Loucy (cell line): ENCODE measurements around the gene TRIM63.

Experiments
- H2AFZ ChIP-seq: fragments of 200-600 bp; sonication (generic); 2 replicates; pipeline ENCODE4 v1.6.0; 2016; ENCODE audit warnings: antibody characterized with exemption, mild to moderate bottlenecking, low read length, moderate library complexity
- H3F3A ChIP-seq: fragments of 200-600 bp; 2 replicates; pipeline ENCODE4 v1.6.0; 2016; ENCODE audit warnings: antibody characterized with exemption, low read depth, mild to moderate bottlenecking
- H3K27me3 ChIP-seq: fragments of 200-600 bp; sonication (generic); 2 replicates; pipeline ENCODE4 v1.6.1; 2014; ENCODE audit warnings: low read length, mild to moderate bottlenecking; ENCODE audit not compliant: insufficient read depth, poor library complexity, severe bottlenecking
- H3K36me3 ChIP-seq: fragments of 200-600 bp; sonication (generic); 2 replicates; pipeline ENCODE4 v1.6.1; 2016; ENCODE audit warnings: low read length; ENCODE audit not compliant: insufficient read depth
- H3K4me1 ChIP-seq: fragments of 200-600 bp; sonication (generic); 2 replicates; pipeline ENCODE4 v1.5.1; 2014; ENCODE audit warnings: low read length, mild to moderate bottlenecking; ENCODE audit not compliant: insufficient read depth, poor library complexity, severe bottlenecking
- H3K4me2 ChIP-seq: fragments of 200-600 bp; sonication (generic); 2 replicates; pipeline ENCODE4 v1.6.0; 2014; ENCODE audit warnings: antibody characterized with exemption, low read length, low read depth, mild to moderate bottlenecking; ENCODE audit not compliant: poor library complexity, severe bottlenecking
- H3K4me3 ChIP-seq: fragments of 200-600 bp; sonication (generic); 2 replicates; pipeline ENCODE4 v1.5.1; 2014; ENCODE audit warnings: low read length, mild to moderate bottlenecking, mixed read lengths; ENCODE audit not compliant: poor library complexity, severe bottlenecking
- H3K79me2 ChIP-seq: fragments of 200-600 bp; sonication (generic); 2 replicates; pipeline ENCODE4 v1.6.1; 2014; ENCODE audit warnings: low read length; ENCODE audit not compliant: insufficient read depth
- H3K9ac ChIP-seq: fragments of 200-600 bp; sonication (generic); 2 replicates; pipeline ENCODE4 v1.6.0; 2014; ENCODE audit warnings: mild to moderate bottlenecking, low read depth, low read length, moderate library complexity; ENCODE audit not compliant: poor library complexity, severe bottlenecking
- H3K9me2 ChIP-seq: fragments of 200-600 bp; sonication (generic); replicated peaks from 2 replicates; pipeline ENCODE4 v1.6.1; 2016; ENCODE audit warnings: low read depth, low read length, mixed read lengths
- H3K9me3 ChIP-seq: fragments of 200-600 bp; sonication (generic); 2 replicates; pipeline ENCODE4 v1.6.1; 2014; ENCODE audit warnings: mild to moderate bottlenecking, antibody characterized with exemption, low read length, low read depth; ENCODE audit not compliant: insufficient read depth
- H4K20me1 ChIP-seq: fragments of 200-600 bp; sonication (generic); 2 replicates; pipeline ENCODE4 v1.6.0; 2014; ENCODE audit warnings: antibody characterized with exemption, low read length, mild to moderate bottlenecking; ENCODE audit not compliant: insufficient read depth, poor library complexity, severe bottlenecking
- CTCF ChIP-seq: fragments of 200-600 bp; sonication (generic); conservative IDR thresholded peaks from 2 replicates; pipeline ENCODE4 v1.5.1; 2014; ENCODE audit warnings: mild to moderate bottlenecking, antibody characterized with exemption, low read length
- EZH2phosphoT487 ChIP-seq: fragments of 200-600 bp; IDR thresholded peaks from 2 replicates; pipeline ENCODE4 v1.6.1; 2018; ENCODE audit warnings: antibody characterized with exemption, mild to moderate bottlenecking, moderate library complexity, borderline replicate concordance

The TRIM63 gene

GRCh38 chr1:26058052-26058595 lies 9.3 kb downstream of the TRIM63 start:
- no peaks in the 10 kb centered on the region for H3K79me2 ChIP-seq

GRCh38 chr1:26057189-26057588 lies 10.2 kb downstream of the TRIM63 start:
- no peaks in the 10 kb centered on the region for H3K9me2 ChIP-seq
- H3K36me3 ChIP-seq: no peaks in the 10 kb centered on the region
- no peaks in the 10 kb centered on the region for H3K79me2 ChIP-seq
- H3K9me3 ChIP-seq: no peaks in the 10 kb centered on the region
- H3K4me1 ChIP-seq: no peaks in the 10 kb centered on the region
- no peaks in the 10 kb centered on the region for H3K27me3 ChIP-seq
- H2AFZ ChIP-seq: no peak overlapping the region
- TF ChIP-seq CTCF: no peak
- TF ChIP-seq EZH2phosphoT487: no peak
- H4K20me1 ChIP-seq: no peaks in the 10 kb centered on the region
- no peaks in the 10 kb centered on the region for H3F3A ChIP-seq
- no peak overlapping the region for H3K4me2 ChIP-seq
- no peak overlapping the region for H3K4me3 ChIP-seq
- H3K9ac ChIP-seq: no peak overlapping the region

More at GRCh38 chr1:26058052-26058595, 9.3 kb downstream of the TRIM63 start:
- no peak overlapping the region for H3K4me2 ChIP-seq
- H3K36me3 ChIP-seq: no peaks in the 10 kb centered on the region
- H4K20me1 ChIP-seq: no peaks in the 10 kb centered on the region
- TF ChIP-seq EZH2phosphoT487 (no peak), CTCF (no peak)
- no peak overlapping the region for H2AFZ ChIP-seq
- no peaks in the 10 kb centered on the region for H3K27me3 ChIP-seq
- H3K9me2 ChIP-seq: no peaks in the 10 kb centered on the region
- no peaks in the 10 kb centered on the region for H3K9me3 ChIP-seq
- no peaks in the 10 kb centered on the region for H3F3A ChIP-seq
- H3K9ac ChIP-seq: no peak overlapping the region
- no peaks in the 10 kb centered on the region for H3K4me1 ChIP-seq
- no peak overlapping the region for H3K4me3 ChIP-seq

GRCh38 chr1:26055041-26055440 lies 12.4 kb downstream of the TRIM63 start:
- TF ChIP-seq CTCF: no peak
- TF ChIP-seq EZH2phosphoT487: no peak
- no peaks in the 10 kb centered on the region for H3K27me3 ChIP-seq
- no peak overlapping the region for H3K4me3 ChIP-seq
- no peaks in the 10 kb centered on the region for H3K36me3 ChIP-seq
- H3K4me1 ChIP-seq: peaks cover 18% of the 10 kb centered on the region
- H4K20me1 ChIP-seq: no peaks in the 10 kb centered on the region
- no peak overlapping the region for H2AFZ ChIP-seq
- H3K9me3 ChIP-seq: no peaks in the 10 kb centered on the region
- no peaks in the 10 kb centered on the region for H3K9me2 ChIP-seq
- H3K9ac ChIP-seq: no peak overlapping the region
- no peaks in the 10 kb centered on the region for H3K79me2 ChIP-seq
- no peaks in the 10 kb centered on the region for H3F3A ChIP-seq
- no peak overlapping the region for H3K4me2 ChIP-seq
